CD4-positive, alpha-beta T cell (primary cell): ENCODE measurements around the gene EGFR. TPM values are rescaled to one million over a fixed set of nuclear protein-coding genes. Genes with fewer than 3 reads are reported as not detected.
"Not testable (repeated sequence)": the region's sequence is repeated elsewhere in the genome, so short reads cannot be mapped to it uniquely, and the experiment has no call there.

Source experiments
- ATAC-seq: fragments of 200-7000 bp; cut with Tn5 transposase; one replicate; pipeline ENCODE4 v1.10.0; 2022; ENCODE audit warnings: mild to moderate bottlenecking; ENCODE audit not compliant: poor library complexity
- CTCF ChIA-PET: fragments of 350-600 bp; sonication (Branson Sonifier 250); formaldehyde crosslinking; loops from one replicate; lab custom pipeline; 2021; ENCODE audit warnings: antibody characterized with exemption, inconsistent platforms; lab: Charles Lee
- POLR2A ChIA-PET: fragments of 350-600 bp; sonication (Branson Sonifier 250); formaldehyde crosslinking; loops from one replicate; lab custom pipeline; 2021; ENCODE audit warnings: antibody characterized with exemption, inconsistent platforms; lab: Charles Lee
- DNase-seq, 14 experiments: peaks; one replicate each; pipeline ENCODE4 v3.0.0-alpha.2; 2013 to 2020; ENCODE audit warnings: mixed read lengths in 2 of 14
- H3K27ac ChIP-seq, 2 donors: one replicate each; pipeline versions ENCODE4 v1.5.1 to v1.7.0; 2013; ENCODE audit warnings: low read length in 2 of 2, low read depth in 1 of 2, mild to moderate bottlenecking in 1 of 2
- H3K27me3 ChIP-seq, 2 experiments: 1 replicate in 1 of 2; 2 replicates in 1 of 2; pipeline versions ENCODE4 v1.6.1 to v1.7.0; 2013; ENCODE audit warnings: low read length in 2 of 2, control low read depth in 1 of 2, mild to moderate bottlenecking in 1 of 2, moderate library complexity in 1 of 2; ENCODE audit not compliant: insufficient read depth in 2 of 2, control insufficient read depth in 1 of 2
- H3K36me3 ChIP-seq: one replicate; pipeline ENCODE4 v1.6.1; 2013; ENCODE audit warnings: low read length, control low read depth; ENCODE audit not compliant: insufficient read depth
- H3K4me1 ChIP-seq: one replicate; pipeline ENCODE4 v1.6.1; 2013; ENCODE audit warnings: low read length, control low read depth; ENCODE audit not compliant: insufficient read depth
- H3K4me3 ChIP-seq: one replicate; pipeline ENCODE4 v1.5.1; 2013; ENCODE audit warnings: mild to moderate bottlenecking, low read length, moderate library complexity
- H3K9me3 ChIP-seq, 2 experiments: 1 replicate in 1 of 2; 2 replicates in 1 of 2; pipeline versions ENCODE4 v1.6.1 to v1.7.0; 2013; ENCODE audit warnings: low read length in 2 of 2, mild to moderate bottlenecking in 2 of 2, control low read depth in 1 of 2, moderate library complexity in 1 of 2; ENCODE audit not compliant: control insufficient read depth in 1 of 2, insufficient read depth in 1 of 2
- H3K27ac Mint-ChIP-seq: one replicate; pipeline ENCODE4 v1.8.0; 2020; ENCODE audit warnings: mixed read lengths
- H3K27me3 Mint-ChIP-seq: one replicate; pipeline ENCODE4 v1.8.0; 2021; ENCODE audit warnings: mixed read lengths
- H3K36me3 Mint-ChIP-seq: one replicate; pipeline ENCODE4 v1.8.0; 2021; ENCODE audit warnings: low read depth, mixed read lengths
- H3K4me1 Mint-ChIP-seq: one replicate; pipeline ENCODE4 v1.8.0; 2021; ENCODE audit warnings: low read depth, mixed read lengths
- H3K4me3 Mint-ChIP-seq: one replicate; pipeline ENCODE4 v1.8.0; 2020; ENCODE audit warnings: mild to moderate bottlenecking, mixed read lengths
- H3K9me3 Mint-ChIP-seq: one replicate; pipeline ENCODE4 v1.8.0; 2020; ENCODE audit warnings: mixed read lengths
- CTCF ChIP-seq: fragments of 200-600 bp; IDR thresholded peaks from one replicate; pipeline ENCODE4 v1.8.0; 2022; ENCODE audit warnings: antibody characterized with exemption, mild to moderate bottlenecking
- intact Hi-C, 2 experiments: fragments of 100-400 bp; cut with DNase I in 1 of 2; cut with micrococcal nuclease in 1 of 2; formaldehyde crosslinking; loops; one replicate each; pipeline versions ENCODE4 v1.15.1 to v1.9.0; 2023 to 2025; cut with DNase I, micrococcal nuclease
- total RNA-seq, 174 experiments: library from RNA in 2 of 174; stranded (reverse) in 2 of 174; gene quantifications; one replicate each; pipeline ENCODE4 v1.2.3 and lab custom pipeline; 2021 to 2026

EGFR gene
- total RNA-seq, 2 experiments from 2014 or later, result not detected

- Mint-ChIP-seq H3K27ac (no peak overlapping the region), H3K27me3 (no peaks in the 10 kb centered on the region), H3K4me3 (no peak overlapping the region), H3K36me3 (no peaks in the 10 kb centered on the region), H3K9me3 (peaks cover 2% of the 10 kb centered on the region), H3K4me1 (no peaks in the 10 kb centered on the region)
- intact Hi-C loops, result no loop called here
- no peak for TF ChIP-seq CTCF
- no peak for DNase-seq
- Histone ChIP-seq H3K4me1 (no peaks in the 10 kb centered on the region), H3K4me3 (no peak overlapping the region), H3K9me3 (peaks cover 0 to 12% of the 10 kb centered on the region in 2 experiments), H3K27ac (no peak overlapping the region), H3K36me3 (no peaks in the 10 kb centered on the region), H3K27me3 (no peaks in the 10 kb centered on the region)
- POLR2A ChIA-PET, result no interaction called here
- no peak for ATAC-seq
- CTCF ChIA-PET, result no interaction called here
Measured at GRCh38 chr7:55164527-55164926, 145.7 kb downstream of the EGFR start.

- ChIA-PET POLR2A (no interaction called here), CTCF (no interaction called here)
- peaks cover 2% of the 10 kb centered on the region for H3K9me3 Mint-ChIP-seq
- no peaks in the 10 kb centered on the region for H3K27me3 ChIP-seq
- intact Hi-C loops, result no loop called here
- peaks cover 0 to 12% of the 10 kb centered on the region in 2 experiments for H3K9me3 ChIP-seq
- no peaks in the 10 kb centered on the region for H3K4me1 Mint-ChIP-seq
- H3K27ac Mint-ChIP-seq, result no peak overlapping the region
- H3K36me3 Mint-ChIP-seq, result no peaks in the 10 kb centered on the region
- no peak overlapping the region for H3K4me3 Mint-ChIP-seq
- no peaks in the 10 kb centered on the region for H3K27me3 Mint-ChIP-seq
- DNase-seq (no peak), ATAC-seq (no peak)
- no peak for TF ChIP-seq CTCF
- H3K4me1 ChIP-seq, result no peaks in the 10 kb centered on the region
- no peaks in the 10 kb centered on the region for H3K36me3 ChIP-seq
- no peak overlapping the region for H3K27ac ChIP-seq
- H3K4me3 ChIP-seq, result no peak overlapping the region
Measured at GRCh38 chr7:55165176-55165861, 146.5 kb downstream of the EGFR start.

- H3K36me3 Mint-ChIP-seq, H3K4me1 Mint-ChIP-seq, H3K4me3 ChIP-seq, H3K27me3 ChIP-seq, H3K27ac Mint-ChIP-seq, H3K9me3 ChIP-seq, H3K4me1 ChIP-seq, intact Hi-C loops, DNase-seq, H3K27ac ChIP-seq, H3K9me3 Mint-ChIP-seq, POLR2A ChIA-PET, CTCF ChIA-PET, ATAC-seq, H3K27me3 Mint-ChIP-seq, H3K36me3 ChIP-seq, H3K4me3 Mint-ChIP-seq: not testable (repeated sequence)
Measured at GRCh38 chr7:55167296-55167695, 148.5 kb downstream of the EGFR start.
